H1 (cell line): Measurements from ENCODE around the gene KCTD16. TPM values are rescaled to one million over a fixed set of nuclear protein-coding genes. Genes with fewer than 3 reads are reported as not detected.

Experiments used
- CTCF ChIA-PET: fragments of 300-600 bp; sonication (Branson Sonifier 250); formaldehyde crosslinking; loops from one replicate; lab custom pipeline; 2021; ENCODE audit not compliant: partially characterized antibody; lab: Charles Lee
- POLR2A ChIA-PET: fragments of 300-600 bp; sonication (Branson Sonifier 250); formaldehyde crosslinking; loops from one replicate; lab custom pipeline; 2021; ENCODE audit warnings: inconsistent platforms; ENCODE audit not compliant: partially characterized antibody; lab: Charles Lee
- DNase-seq, 2 experiments: peaks; one replicate each; pipeline versions ENCODE4 v3.0.0 to v3.0.0-alpha.2; 2010 to 2022; ENCODE audit warnings: low spot score in 2 of 2, low read depth in 1 of 2, mixed read lengths in 1 of 2
- FAIRE-seq: peaks from 2 replicates; lab custom pipeline; 2011; peaks lifted over from hg19 to GRCh38; lab: Jason Lieb, UNC
- H2AFZ ChIP-seq: 2 replicates; pipeline ENCODE4 v1.8.1; 2012; ENCODE audit warnings: low read length, inconsistent platforms
- H2AK5ac ChIP-seq: 2 replicates; pipeline ENCODE4 v1.6.1; 2013; ENCODE audit warnings: low read depth, low read length
- H2BK120ac ChIP-seq: replicated peaks from 2 replicates; pipeline ENCODE3; 2013; ENCODE audit warnings: low read depth, low read length, inconsistent platforms
- H2BK12ac ChIP-seq: 2 replicates; pipeline ENCODE4 v1.6.1; 2013; ENCODE audit warnings: low read depth, low read length
- H2BK15ac ChIP-seq: 2 replicates; pipeline ENCODE4 v1.6.1; 2013; ENCODE audit warnings: low read length
- H2BK20ac ChIP-seq: 2 replicates; pipeline ENCODE4 v1.6.1; 2013; ENCODE audit warnings: low read length
- H2BK5ac ChIP-seq: 2 replicates; pipeline ENCODE4 v1.6.1; 2013; ENCODE audit warnings: low read depth, low read length
- H3K14ac ChIP-seq: 2 replicates; pipeline ENCODE4 v1.6.1; 2013; ENCODE audit warnings: inconsistent platforms; ENCODE audit not compliant: insufficient read length
- H3K18ac ChIP-seq: 2 replicates; pipeline ENCODE4 v1.6.1; 2013; ENCODE audit warnings: low read length; ENCODE audit errors: extremely low read depth
- H3K23ac ChIP-seq: 2 replicates; pipeline ENCODE4 v1.6.1; 2013; ENCODE audit warnings: inconsistent platforms; ENCODE audit not compliant: insufficient read length
- H3K23me2 ChIP-seq: 2 replicates; pipeline ENCODE4 v1.6.1; 2013; ENCODE audit warnings: low read depth, low read length
- H3K27ac ChIP-seq: 2 replicates; pipeline ENCODE4 v1.6.1; 2011; ENCODE audit warnings: low read depth, low read length, inconsistent platforms
- H3K27me3 ChIP-seq, 4 experiments: replicated peaks in 1 of 4; 1 replicate in 1 of 4; 2 replicates in 3 of 4; pipeline versions ENCODE4 v1.6.1 to v1.8.1; 2011 to 2013; ENCODE audit warnings: low read length in 3 of 4, mild to moderate bottlenecking in 3 of 4, inconsistent platforms in 2 of 4, mixed read lengths in 2 of 4, moderate library complexity in 1 of 4; ENCODE audit not compliant: control insufficient read depth in 3 of 4, insufficient read depth in 3 of 4; ENCODE audit errors: extremely low read depth in 1 of 4
- H3K36me3 ChIP-seq, 4 experiments: 2 replicates each; pipeline versions ENCODE4 v1.6.1 to v1.8.1; 2011 to 2013; ENCODE audit warnings: mild to moderate bottlenecking in 4 of 4, low read length in 3 of 4, moderate library complexity in 2 of 4, control low read depth in 1 of 4, inconsistent platforms in 1 of 4; ENCODE audit not compliant: insufficient read depth in 4 of 4, control insufficient read depth in 2 of 4
- H3K4ac ChIP-seq: replicated peaks from 2 replicates; pipeline ENCODE3; 2013; ENCODE audit warnings: low read length, low read depth, mixed read lengths, inconsistent platforms; ENCODE audit not compliant: insufficient read length
- H3K4me1 ChIP-seq, 4 experiments: replicated peaks in 1 of 4; 1 replicate in 1 of 4; 2 replicates in 3 of 4; pipeline versions ENCODE4 v1.6.1 to v1.8.1; 2011 to 2013; ENCODE audit warnings: low read length in 3 of 4, inconsistent platforms in 2 of 4, mixed read lengths in 1 of 4; ENCODE audit not compliant: insufficient read depth in 4 of 4, control insufficient read depth in 3 of 4
- H3K4me2 ChIP-seq, 2 experiments: 2 replicates each; pipeline versions ENCODE4 v1.6.1 to v1.8.1; 2011 to 2013; ENCODE audit warnings: low read depth in 2 of 2, low read length in 2 of 2, control low read depth in 1 of 2, inconsistent platforms in 1 of 2, mild to moderate bottlenecking in 1 of 2; ENCODE audit not compliant: insufficient read depth in 1 of 2
- H3K4me3 ChIP-seq, 4 experiments: fragments of 200-600, 300-600 bp in 1 of 4; sonication (generic), shearing (Covaris generic), sonication (Bioruptor Twin) in 1 of 4; 2 replicates each; pipeline versions ENCODE4 v1.5.1 to v1.8.1; 2011 to 2016; ENCODE audit warnings: low read length in 4 of 4, low read depth in 3 of 4, control low read depth in 2 of 4, inconsistent platforms in 2 of 4, mild to moderate bottlenecking in 2 of 4, mixed read lengths in 1 of 4, moderate library complexity in 1 of 4; ENCODE audit not compliant: insufficient read depth in 2 of 4; ENCODE audit errors: extremely low read depth in 1 of 4
- H3K56ac ChIP-seq: replicated peaks from 2 replicates; pipeline ENCODE3; 2013; ENCODE audit warnings: low read depth, mild to moderate bottlenecking, mixed read lengths, low read length, inconsistent platforms; ENCODE audit not compliant: insufficient read length
- H3K79me1 ChIP-seq: 2 replicates; pipeline ENCODE4 v1.6.1; 2013; ENCODE audit warnings: low read depth, low read length, control low read depth
- H3K79me2 ChIP-seq, 2 experiments: 2 replicates each; pipeline versions ENCODE4 v1.6.1 to v1.8.1; 2012 to 2013; ENCODE audit warnings: low read length in 2 of 2, mild to moderate bottlenecking in 2 of 2, inconsistent platforms in 1 of 2; ENCODE audit not compliant: insufficient read depth in 2 of 2, control insufficient read depth in 1 of 2
- H3K9ac ChIP-seq, 4 experiments: replicated peaks in 1 of 4; 1 replicate in 1 of 4; 2 replicates in 3 of 4; pipeline versions ENCODE4 v1.6.1 to v1.8.1; 2011 to 2013; ENCODE audit warnings: low read depth in 3 of 4, low read length in 3 of 4, control low read depth in 2 of 4, mild to moderate bottlenecking in 2 of 4, moderate library complexity in 2 of 4, inconsistent platforms in 1 of 4; ENCODE audit errors: extremely low read depth in 1 of 4
- H3K9me3 ChIP-seq, 2 experiments: 2 replicates each; pipeline versions ENCODE4 v1.6.1 to v1.8.1; 2012 to 2013; ENCODE audit warnings: mild to moderate bottlenecking in 2 of 2, moderate library complexity in 2 of 2, control low read depth in 1 of 2, inconsistent platforms in 1 of 2, low read depth in 1 of 2, low read length in 1 of 2, mixed read lengths in 1 of 2; ENCODE audit not compliant: insufficient read depth in 2 of 2
- H4K20me1 ChIP-seq, 2 experiments: replicated peaks in 1 of 2; 2 replicates each; pipeline versions ENCODE3 to v1.8.1; 2011 to 2013; ENCODE audit warnings: inconsistent platforms in 2 of 2, low read length in 2 of 2, mild to moderate bottlenecking in 1 of 2; ENCODE audit not compliant: insufficient read depth in 2 of 2, control insufficient read depth in 1 of 2
- H4K5ac ChIP-seq: 2 replicates; pipeline ENCODE4 v1.6.1; 2013; ENCODE audit warnings: low read length, low read depth, mixed read lengths, inconsistent platforms; ENCODE audit not compliant: insufficient read length
- H4K8ac ChIP-seq: 2 replicates; pipeline ENCODE4 v1.8.0; 2013; ENCODE audit warnings: mild to moderate bottlenecking, moderate library complexity, low read length, inconsistent platforms; ENCODE audit not compliant: insufficient read depth; ENCODE audit errors: extremely low read depth
- H4K91ac ChIP-seq: replicated peaks from 2 replicates; pipeline ENCODE3; 2013; ENCODE audit warnings: low read length, mixed read lengths, inconsistent platforms; ENCODE audit not compliant: insufficient read length
- ATF2 ChIP-seq: IDR thresholded peaks from 2 replicates; pipeline ENCODE4 v1.6.1; 2012; ENCODE audit warnings: low read length, inconsistent platforms
- BRCA1 ChIP-seq: IDR thresholded peaks from 2 replicates; pipeline ENCODE4 v1.6.1; 2012; ENCODE audit warnings: low read depth, low read length, improper control_type of control experiment
- EGR1 ChIP-seq: IDR thresholded peaks from 2 replicates; pipeline ENCODE4 v1.6.1; 2011; ENCODE audit warnings: low read depth, low read length, borderline replicate concordance
- HDAC2 ChIP-seq, 2 experiments: fragments of 300-600 bp in 1 of 2; sonication (generic) in 1 of 2; IDR thresholded peaks; 2 replicates each; pipeline ENCODE4 v1.6.1; 2011 to 2012; ENCODE audit warnings: low read depth in 2 of 2, low read length in 2 of 2, mild to moderate bottlenecking in 2 of 2, moderate library complexity in 2 of 2, borderline replicate concordance in 1 of 2, inconsistent platforms in 1 of 2
- JUND ChIP-seq: IDR thresholded peaks from 2 replicates; pipeline ENCODE4 v1.6.1; 2011; ENCODE audit warnings: mild to moderate bottlenecking, improper control_type of control experiment, low read length
- MAFK ChIP-seq: IDR thresholded peaks from 2 replicates; pipeline ENCODE4 v1.6.1; 2012; ENCODE audit warnings: low read depth, mild to moderate bottlenecking, improper control_type of control experiment, low read length
- SAP30 ChIP-seq: fragments of 300-600 bp; sonication (generic); IDR thresholded peaks from 2 replicates; pipeline ENCODE4 v1.7.1; 2012; ENCODE audit warnings: low read length, moderate library complexity, mild to moderate bottlenecking, inconsistent platforms; ENCODE audit not compliant: insufficient read depth, insufficient replicate concordance
- TEAD4 ChIP-seq: IDR thresholded peaks from 2 replicates; pipeline ENCODE4 v1.6.1; 2012; ENCODE audit warnings: low read depth, low read length, inconsistent platforms, mixed read lengths
- WGBS, 2 experiments: shearing (Covaris generic) in 1 of 2; methylation state at CpG; one replicate each; pipeline versions ENCODE4 v1.1.6 to v1.1.7; 2013 to 2015; ENCODE audit warnings: low lambda C conversion rate in 2 of 2, mixed read lengths in 2 of 2, inconsistent platforms in 1 of 2, low coverage in 1 of 2, missing lambda C conversion rate in 1 of 2; ENCODE audit not compliant: insufficient replicate concordance in 2 of 2, insufficient coverage in 1 of 2, insufficient read length in 1 of 2; ENCODE audit errors: extremely low coverage in 1 of 2, missing lambda C conversion rate in 1 of 2; 5-methylcytosine and 5-hydroxymethylcytosine counted together
- polyA plus RNA-seq, 7 experiments: library from polyadenylated mRNA; depleted of rRNA in 3 of 7; stranded (reverse) in 5 of 7; unstranded in 2 of 7; fragments of >200 nt in 5 of 7; fragments of 200-250 nt in 2 of 7; gene quantifications; 1 replicate in 5 of 7; 2 replicates in 1 of 7; 4 replicates in 1 of 7; pipeline versions ENCODE4 v1.2.1 to v1.2.3, GENCODE V29; 2011 to 2013; ENCODE audit warnings: missing spikeins in 2 of 7, mixed read lengths in 2 of 7
- total RNA-seq: library from RNA; stranded (reverse); fragmentation: NEBNext Ultra II Directional; extraction: Animal tissue kit (Norgen Biotek cat#: 25700); gene quantifications from 2 replicates; pipeline ENCODE4 v1.2.1, GENCODE V29; 2021

Gene KCTD16
- total and polyA plus RNA-seq, 2 of the 8 experiments (the other 6 are each of a cell fraction or from before 2014, with no cell fraction given), result 0.03 to 0.24 TPM

GRCh38 chr5:144438237-144438636 lies 267.6 kb downstream of the KCTD16 start:
- H2BK15ac ChIP-seq, result no peak overlapping the region
- no peak overlapping the region for H2BK12ac ChIP-seq
- WGBS, 2 experiments, result 97% methylated on average over 4 of the region's 4 CpGs; no CpG with 5 or more reads in 1 of the 2 experiments
- ChIA-PET CTCF (interaction anchor here (0.8 to 1.7 kb wide), 3 partner anchors 9 to 1011 kb away, joined by 3 read pairs; no protein-coding TSS in a partner anchor), POLR2A (no interaction called here)
- no peak overlapping the region for H3K4me3 ChIP-seq
- H3K9ac ChIP-seq, result no peak overlapping the region
- no peak overlapping the region for H2AFZ ChIP-seq
- no peak overlapping the region for H3K56ac ChIP-seq
- H3K79me1 ChIP-seq, result no peaks in the 10 kb centered on the region
- no peaks in the 10 kb centered on the region for H3K36me3 ChIP-seq
- no peaks in the 10 kb centered on the region for H3K79me2 ChIP-seq
- H3K23ac ChIP-seq, result no peak overlapping the region
- H3K18ac ChIP-seq, result no peak overlapping the region
- DNase-seq (no peak), FAIRE-seq (no peak)
- no peaks in the 10 kb centered on the region for H3K4me1 ChIP-seq
- no peak overlapping the region for H3K27ac ChIP-seq
- no peak overlapping the region for H4K8ac ChIP-seq
- H2AK5ac ChIP-seq, result no peak overlapping the region
- H3K14ac ChIP-seq, result no peak overlapping the region
- H3K4me2 ChIP-seq, result no peak overlapping the region
- H2BK120ac ChIP-seq, result no peak overlapping the region
- no peaks in the 10 kb centered on the region for H4K20me1 ChIP-seq
- no peak overlapping the region for H2BK5ac ChIP-seq
- no peak overlapping the region for H3K4ac ChIP-seq
- H2BK20ac ChIP-seq, result no peak overlapping the region
- no peak overlapping the region for H4K5ac ChIP-seq
- no peaks in the 10 kb centered on the region for H3K9me3 ChIP-seq
- no peaks in the 10 kb centered on the region for H3K27me3 ChIP-seq
- H3K23me2 ChIP-seq, result no peaks in the 10 kb centered on the region
- TF ChIP-seq TEAD4, result no peak
- TF ChIP-seq SAP30, result no peak
- no peak for TF ChIP-seq MAFK
- TF ChIP-seq HDAC2 (IDR thresholded peaks at IDR 0.05; ENCODE audit: borderline replicate concordance in 1 of 2, low read depth in 2 of 2, low read length in 2 of 2), result no peak
- TF ChIP-seq ATF2, result no peak
- TF ChIP-seq JUND, result no peak
- TF ChIP-seq EGR1, result no peak
- no peak for TF ChIP-seq BRCA1
- TF ChIP-seq, all 59 proteins: peak for 0
- no peak overlapping the region for H4K91ac ChIP-seq
